ENCODE measurements around the gene MRPL17. TPM values are rescaled to one million over a fixed set of nuclear protein-coding genes. Genes with fewer than 3 reads are reported as not detected.
"Not testable (repeated sequence)": the region's sequence is repeated elsewhere in the genome, so short reads cannot be mapped to it uniquely, and the experiment has no call there.

The MRPL17 gene
- total RNA-seq, 1 experiment from 2014 or later: 75.0 TPM

DNA sequence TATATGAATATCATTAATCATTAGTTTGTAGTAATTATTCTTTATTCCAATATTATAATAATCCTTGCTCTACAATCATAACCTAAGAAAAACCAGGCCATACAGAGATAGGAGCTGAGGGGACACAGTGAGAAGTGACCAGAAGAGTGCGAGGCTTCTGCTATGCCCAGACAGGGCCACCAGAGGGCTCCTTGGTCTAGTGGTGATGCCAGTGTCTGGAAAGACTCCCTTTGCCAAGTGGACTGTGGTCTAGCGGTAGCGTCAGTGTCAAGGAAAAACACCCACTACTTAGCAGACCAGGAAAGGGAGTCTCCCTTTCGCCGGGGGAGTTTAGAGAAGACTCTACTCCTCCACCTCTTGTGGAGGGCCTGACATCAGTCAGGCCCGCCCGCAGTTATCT is 28.4 kb upstream of the MRPL17 start:
- RAD21 ChIA-PET (ENCODE audit: low non-redundant PET in 1 of 2, low total read pairs in 2 of 2, uncharacterized antibody in 2 of 2, unreplicated experiment in 2 of 2); H3K36me3 ChIP-seq (ENCODE audit: control insufficient read depth in 1 of 2, insufficient read depth in 2 of 2, low read length in 2 of 2); POLR2A ChIA-PET; DNase-seq (ENCODE audit: low read depth, low spot score); H2AFZ ChIP-seq (ENCODE audit: low read depth, low read length, poor library complexity, severe bottlenecking); H3K4me2 ChIP-seq (ENCODE audit: low read length); BruUV-seq (replicated peaks); H3K4me1 ChIP-seq (ENCODE audit: control insufficient read depth in 1 of 2, insufficient read depth in 2 of 2, low read length in 2 of 2); H3K27ac ChIP-seq (ENCODE audit: low read depth, low read length); H3K9ac ChIP-seq (ENCODE audit: low read length); H3K9me2 ChIP-seq (ENCODE audit: insufficient read depth); intact Hi-C loops (cut with micrococcal nuclease); H3K9me3 ChIP-seq (ENCODE audit: control insufficient read depth in 1 of 2, insufficient read depth in 1 of 2, low read depth in 1 of 2, low read length in 2 of 2); H3K79me2 ChIP-seq (ENCODE audit: insufficient read depth, low read length); H3K4me3 ChIP-seq (replicated peaks in 1 of 2; ENCODE audit: low read depth in 1 of 2, low read length in 2 of 2); CTCF ChIA-PET; H4K20me1 ChIP-seq (ENCODE audit: insufficient read depth): not testable (repeated sequence)
- TF ChIP-seq, protein P1, sequence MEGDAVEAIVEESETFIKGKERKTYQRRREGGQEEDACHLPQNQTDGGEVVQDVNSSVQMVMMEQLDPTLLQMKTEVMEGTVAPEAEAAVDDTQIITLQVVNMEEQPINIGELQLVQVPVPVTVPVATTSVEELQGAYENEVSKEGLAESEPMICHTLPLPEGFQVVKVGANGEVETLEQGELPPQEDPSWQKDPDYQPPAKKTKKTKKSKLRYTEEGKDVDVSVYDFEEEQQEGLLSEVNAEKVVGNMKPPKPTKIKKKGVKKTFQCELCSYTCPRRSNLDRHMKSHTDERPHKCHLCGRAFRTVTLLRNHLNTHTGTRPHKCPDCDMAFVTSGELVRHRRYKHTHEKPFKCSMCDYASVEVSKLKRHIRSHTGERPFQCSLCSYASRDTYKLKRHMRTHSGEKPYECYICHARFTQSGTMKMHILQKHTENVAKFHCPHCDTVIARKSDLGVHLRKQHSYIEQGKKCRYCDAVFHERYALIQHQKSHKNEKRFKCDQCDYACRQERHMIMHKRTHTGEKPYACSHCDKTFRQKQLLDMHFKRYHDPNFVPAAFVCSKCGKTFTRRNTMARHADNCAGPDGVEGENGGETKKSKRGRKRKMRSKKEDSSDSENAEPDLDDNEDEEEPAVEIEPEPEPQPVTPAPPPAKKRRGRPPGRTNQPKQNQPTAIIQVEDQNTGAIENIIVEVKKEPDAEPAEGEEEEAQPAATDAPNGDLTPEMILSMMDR (IDR thresholded peaks at IDR 0.05 in 2 of 3, conservative IDR thresholded peaks at IDR 0.05 in 1 of 3; ENCODE audit: borderline replicate concordance in 1 of 3, insufficient read depth in 1 of 3, low read depth in 2 of 3, low read length in 2 of 3): peak; percentile 28 to 44 (median 31); a peak in 4 of 6 replicates
- TF ChIP-seq RAD21 (IDR thresholded peaks at IDR 0.05; ENCODE audit: low read depth) (peak; percentile 31; the same call in 1 of the 2 replicates), CBX3 (IDR thresholded peaks at IDR 0.05; ENCODE audit: low read depth) (peak; percentile 94)
- H3K27me3 ChIP-seq (ENCODE audit: insufficient read depth, low read length): peaks cover 17% of the 10 kb centered on the region; the same call in 1 of the 2 replicates
- ATAC-seq: peak; percentile 83

DNA sequence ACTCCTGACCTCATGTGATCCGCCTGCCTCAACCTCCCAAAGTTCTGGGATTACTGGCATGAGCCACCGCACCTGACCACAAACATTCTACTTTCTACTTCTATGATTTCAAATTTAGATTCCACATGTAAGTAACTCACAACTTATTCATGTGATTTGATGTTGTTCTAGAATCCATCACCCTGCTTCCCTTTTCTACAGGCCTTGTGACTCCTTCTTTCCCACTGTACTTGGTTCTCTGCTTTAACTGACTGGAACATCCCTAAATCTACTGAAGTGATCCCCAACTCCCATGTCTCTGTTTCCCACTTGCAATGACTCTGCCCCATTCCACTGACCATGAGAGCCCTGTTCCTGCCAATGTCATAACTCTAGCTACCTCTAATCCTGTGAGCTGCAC is 25.7 kb upstream of the MRPL17 start:
- H4K20me1 ChIP-seq (ENCODE audit: insufficient read depth): no peaks in the 10 kb centered on the region
- H3K27me3 ChIP-seq (ENCODE audit: insufficient read depth, low read length): no peaks in the 10 kb centered on the region
- POLR2A ChIA-PET: no interaction called here
- H3K36me3 ChIP-seq (ENCODE audit: control insufficient read depth in 1 of 2, insufficient read depth in 2 of 2, low read length in 2 of 2): no peaks in the 10 kb centered on the region
- DNase-seq (ENCODE audit: low read depth, low spot score): no peak
- no peaks in the 10 kb centered on the region for H3K4me1 ChIP-seq (ENCODE audit: control insufficient read depth in 1 of 2, insufficient read depth in 2 of 2, low read length in 2 of 2)
- no peak overlapping the region for H3K27ac ChIP-seq (ENCODE audit: low read depth, low read length)
- H3K4me2 ChIP-seq (ENCODE audit: low read length): no peak overlapping the region
- RAD21 ChIA-PET (ENCODE audit: low non-redundant PET in 1 of 2, low total read pairs in 2 of 2, uncharacterized antibody in 2 of 2, unreplicated experiment in 2 of 2): no interaction called here
- H2AFZ ChIP-seq (ENCODE audit: low read depth, low read length, poor library complexity, severe bottlenecking): no peak overlapping the region
- H3K9me2 ChIP-seq (ENCODE audit: insufficient read depth): no peaks in the 10 kb centered on the region
- H3K9me3 ChIP-seq (ENCODE audit: control insufficient read depth in 1 of 2, insufficient read depth in 1 of 2, low read depth in 1 of 2, low read length in 2 of 2): no peaks in the 10 kb centered on the region; a peak in 1 of 4 replicates
- H3K79me2 ChIP-seq (ENCODE audit: insufficient read depth, low read length): no peaks in the 10 kb centered on the region
- CTCF ChIA-PET: no interaction called here
- H3K9ac ChIP-seq (ENCODE audit: low read length): no peak overlapping the region
- intact Hi-C loops (cut with micrococcal nuclease): no loop called here
- ATAC-seq: no peak
- H3K4me3 ChIP-seq (replicated peaks in 1 of 2; ENCODE audit: low read depth in 1 of 2, low read length in 2 of 2): no peak overlapping the region
- BruUV-seq (replicated peaks): no TSS peak
- TF ChIP-seq FOSL1 (IDR thresholded peaks at IDR 0.05; ENCODE audit: low read depth): no peak
- no peak for TF ChIP-seq SP1 (IDR thresholded peaks at IDR 0.05; ENCODE audit: low read depth)
- TF ChIP-seq, protein P2, sequence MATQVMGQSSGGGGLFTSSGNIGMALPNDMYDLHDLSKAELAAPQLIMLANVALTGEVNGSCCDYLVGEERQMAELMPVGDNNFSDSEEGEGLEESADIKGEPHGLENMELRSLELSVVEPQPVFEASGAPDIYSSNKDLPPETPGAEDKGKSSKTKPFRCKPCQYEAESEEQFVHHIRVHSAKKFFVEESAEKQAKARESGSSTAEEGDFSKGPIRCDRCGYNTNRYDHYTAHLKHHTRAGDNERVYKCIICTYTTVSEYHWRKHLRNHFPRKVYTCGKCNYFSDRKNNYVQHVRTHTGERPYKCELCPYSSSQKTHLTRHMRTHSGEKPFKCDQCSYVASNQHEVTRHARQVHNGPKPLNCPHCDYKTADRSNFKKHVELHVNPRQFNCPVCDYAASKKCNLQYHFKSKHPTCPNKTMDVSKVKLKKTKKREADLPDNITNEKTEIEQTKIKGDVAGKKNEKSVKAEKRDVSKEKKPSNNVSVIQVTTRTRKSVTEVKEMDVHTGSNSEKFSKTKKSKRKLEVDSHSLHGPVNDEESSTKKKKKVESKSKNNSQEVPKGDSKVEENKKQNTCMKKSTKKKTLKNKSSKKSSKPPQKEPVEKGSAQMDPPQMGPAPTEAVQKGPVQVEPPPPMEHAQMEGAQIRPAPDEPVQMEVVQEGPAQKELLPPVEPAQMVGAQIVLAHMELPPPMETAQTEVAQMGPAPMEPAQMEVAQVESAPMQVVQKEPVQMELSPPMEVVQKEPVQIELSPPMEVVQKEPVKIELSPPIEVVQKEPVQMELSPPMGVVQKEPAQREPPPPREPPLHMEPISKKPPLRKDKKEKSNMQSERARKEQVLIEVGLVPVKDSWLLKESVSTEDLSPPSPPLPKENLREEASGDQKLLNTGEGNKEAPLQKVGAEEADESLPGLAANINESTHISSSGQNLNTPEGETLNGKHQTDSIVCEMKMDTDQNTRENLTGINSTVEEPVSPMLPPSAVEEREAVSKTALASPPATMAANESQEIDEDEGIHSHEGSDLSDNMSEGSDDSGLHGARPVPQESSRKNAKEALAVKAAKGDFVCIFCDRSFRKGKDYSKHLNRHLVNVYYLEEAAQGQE (IDR thresholded peaks at IDR 0.05; ENCODE audit: low read depth): no peak
- no peak for TF ChIP-seq CBX3 (IDR thresholded peaks at IDR 0.05; ENCODE audit: low read depth)
- TF ChIP-seq SIN3A (IDR thresholded peaks at IDR 0.05; ENCODE audit: low read depth): no peak
- no peak for TF ChIP-seq JUND (IDR thresholded peaks at IDR 0.05)
- no peak for TF ChIP-seq ZNF274 (IDR thresholded peaks at IDR 0.05; ENCODE audit: low read depth, low read length)
- no peak for TF ChIP-seq POLR2A (IDR thresholded peaks at IDR 0.05; ENCODE audit: borderline replicate concordance, extremely low read depth, insufficient read depth, insufficient read length)
- TF ChIP-seq ELF1 (IDR thresholded peaks at IDR 0.05; ENCODE audit: borderline replicate concordance, low read depth): no peak
- TF ChIP-seq POLR2AphosphoS5 (IDR thresholded peaks at IDR 0.05; ENCODE audit: low read depth, low read length): no peak
- TF ChIP-seq EZH2 (IDR thresholded peaks at IDR 0.05): no peak
- no peak for TF ChIP-seq TCF7L2 (IDR thresholded peaks at IDR 0.05; ENCODE audit: borderline replicate concordance, extremely low read depth, insufficient read depth, insufficient read length)
- TF ChIP-seq, protein P3, sequence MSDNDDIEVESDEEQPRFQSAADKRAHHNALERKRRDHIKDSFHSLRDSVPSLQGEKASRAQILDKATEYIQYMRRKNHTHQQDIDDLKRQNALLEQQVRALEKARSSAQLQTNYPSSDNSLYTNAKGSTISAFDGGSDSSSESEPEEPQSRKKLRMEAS (IDR thresholded peaks at IDR 0.05): no peak
- TF ChIP-seq EGR1 (IDR thresholded peaks at IDR 0.05; ENCODE audit: low read depth): no peak
- TF ChIP-seq RAD21 (IDR thresholded peaks at IDR 0.05; ENCODE audit: low read depth): no peak
- TF ChIP-seq ZFX (IDR thresholded peaks at IDR 0.05): no peak
